K562 (cell line): ENCODE measurements around the gene SLC49A3. TPM values are rescaled to one million over a fixed set of nuclear protein-coding genes. Genes with fewer than 3 reads are reported as not detected.

Source experiments
- ATAC-seq: fragments of 200-7000 bp; cut with Tn5 transposase; 3 replicates; pipeline ENCODE4 v1.9.1; 2020; ENCODE audit warnings: moderate library complexity
- BruUV-seq: library from RNA; stranded (reverse); fragments of 400-500 nt; replicated peaks from 2 replicates; lab custom pipeline; 2021; lab: Mats Ljungman, UMichigan
- CTCF ChIA-PET: fragments of 300-600 bp; formaldehyde crosslinking; extraction: SDS; loops from one replicate; lab custom pipeline; 2021; ENCODE audit warnings: low intra/inter-chr PET ratio; lab: Yijun Ruan, JAX
- POLR2A ChIA-PET: fragments of 300-600, 350-650 bp; sonication (Branson Sonifier 250); formaldehyde crosslinking; extraction: SDS; loops from one replicate; lab custom pipeline; 2021; ENCODE audit warnings: antibody characterized with exemption, inconsistent platforms; lab: Yijun Ruan, JAX
- DNase-seq, 4 experiments: peaks; one replicate each; pipeline versions ENCODE4 v3.0.0 to v3.0.0-alpha.2; 2011 to 2018; ENCODE audit warnings: low spot score in 3 of 4, mixed read lengths in 3 of 4; ENCODE audit errors: extremely low read depth in 1 of 4
- FAIRE-seq: peaks from 2 replicates; lab custom pipeline; 2011; peaks lifted over from hg19 to GRCh38; lab: Jason Lieb, UNC
- H2AFZ ChIP-seq: 2 replicates; pipeline ENCODE4 v1.6.0; 2011; ENCODE audit warnings: low read depth, low read length, control low read depth, inconsistent platforms
- H3K27ac ChIP-seq: fragments of 200-600 bp; 3 replicates; pipeline ENCODE4 v1.8.0; 2011; ENCODE audit warnings: low read depth, mild to moderate bottlenecking, control low read depth, inconsistent platforms, low read length, moderate library complexity, mixed read lengths; ENCODE audit errors: extremely low read depth
- H3K27me3 ChIP-seq, 2 experiments: fragments of 300-600 bp in 1 of 2; 2 replicates in 1 of 2; 3 replicates in 1 of 2; pipeline versions ENCODE4 v1.6.0 to v1.8.0; 2011; ENCODE audit warnings: inconsistent platforms in 2 of 2, low read length in 2 of 2, mild to moderate bottlenecking in 1 of 2, mixed read lengths in 1 of 2, moderate library complexity in 1 of 2; ENCODE audit not compliant: control insufficient read depth in 2 of 2, insufficient read depth in 2 of 2
- H3K36me3 ChIP-seq: fragments of 300-600 bp; 3 replicates; pipeline ENCODE4 v1.8.0; 2011; ENCODE audit warnings: mild to moderate bottlenecking, low read length, inconsistent platforms; ENCODE audit not compliant: control insufficient read depth, insufficient read depth
- H3K4me1 ChIP-seq, 2 experiments: fragments of 200-600 bp in 1 of 2; replicated peaks in 1 of 2; 2 replicates in 1 of 2; 3 replicates in 1 of 2; pipeline versions ENCODE4 v1.5.1 to v1.8.0; 2011; ENCODE audit warnings: inconsistent platforms in 2 of 2, low read length in 2 of 2, mild to moderate bottlenecking in 1 of 2, mixed read lengths in 1 of 2, moderate library complexity in 1 of 2; ENCODE audit not compliant: control insufficient read depth in 2 of 2, insufficient read depth in 2 of 2
- H3K4me2 ChIP-seq: 2 replicates; pipeline ENCODE4 v1.6.1; 2011; ENCODE audit warnings: low read length, control low read depth, inconsistent platforms, mixed read lengths; ENCODE audit not compliant: insufficient read depth
- H3K4me3 ChIP-seq: fragments of 200-600 bp; sonication (generic), shearing (Covaris generic); 2 replicates; pipeline ENCODE4 v1.5.1; 2016; ENCODE audit warnings: control low read depth, inconsistent platforms
- H3K79me2 ChIP-seq: fragments of 200-600 bp; 3 replicates; pipeline ENCODE4 v1.8.0; 2011; ENCODE audit warnings: low read length, inconsistent platforms; ENCODE audit not compliant: control insufficient read depth, insufficient read depth
- H3K9ac ChIP-seq, 2 experiments: 2 replicates each; pipeline versions ENCODE4 v1.6.0 to v1.6.1; 2011; ENCODE audit warnings: low read depth in 2 of 2, low read length in 2 of 2, control low read depth in 1 of 2, inconsistent platforms in 1 of 2, mild to moderate bottlenecking in 1 of 2, mixed read lengths in 1 of 2; ENCODE audit not compliant: insufficient read depth in 1 of 2
- H3K9me1 ChIP-seq: one replicate; pipeline ENCODE4 v1.6.0; 2011; ENCODE audit warnings: inconsistent platforms, mild to moderate bottlenecking, low read length, moderate library complexity; ENCODE audit not compliant: control insufficient read depth, insufficient read depth
- H3K9me3 ChIP-seq: replicated peaks from 2 replicates; pipeline ENCODE4 v1.5.1; 2011; ENCODE audit warnings: low read depth, low read length, inconsistent platforms; ENCODE audit not compliant: control insufficient read depth, insufficient read depth
- H4K20me1 ChIP-seq: replicated peaks from 2 replicates; pipeline ENCODE4 v1.6.1; 2011; ENCODE audit warnings: low read length, inconsistent platforms, mixed read lengths; ENCODE audit not compliant: control insufficient read depth, insufficient read depth
- CGGBP1 ChIP-seq: fragments of 250-450 bp; sonication (Bioruptor Pico); IDR thresholded peaks from 2 replicates; pipeline ENCODE4 v1.9.0; 2021; ENCODE audit warnings: mild to moderate bottlenecking
- DDX20 ChIP-seq: fragments of 450-650 bp; IDR thresholded peaks from 2 replicates; pipeline ENCODE4 v1.6.1; 2016; ENCODE audit warnings: missing genetic modification characterization, low read depth, mild to moderate bottlenecking, missing compliant biosample characterization, moderate library complexity
- DNMT1 ChIP-seq: fragments of 450-650 bp; IDR thresholded peaks from 2 replicates; pipeline ENCODE4 v1.6.1; 2016; ENCODE audit warnings: antibody characterized with exemption, mild to moderate bottlenecking
- DPF2 ChIP-seq: fragments of 450-650 bp; IDR thresholded peaks from 2 replicates; pipeline ENCODE4 v1.6.1; 2016
- ESRRA ChIP-seq: fragments of 450-650 bp; IDR thresholded peaks from 2 replicates; pipeline ENCODE4 v1.6.1; 2014; ENCODE audit warnings: low read depth, mild to moderate bottlenecking, moderate library complexity, borderline replicate concordance
- ETS1 ChIP-seq: conservative IDR thresholded peaks from 2 replicates; pipeline ENCODE4 v1.6.1; 2011; ENCODE audit warnings: low read depth, mild to moderate bottlenecking, low read length; ENCODE audit not compliant: control insufficient read depth
- GTF2F1 ChIP-seq: IDR thresholded peaks from 2 replicates; pipeline ENCODE4 v1.6.1; 2011; ENCODE audit warnings: low read depth, low read length, improper control_type of control experiment
- HMBOX1 ChIP-seq: sonication (generic); IDR thresholded peaks from 2 replicates; pipeline ENCODE4 v1.6.1; 2016
- HNRNPK ChIP-seq: fragments of 200-400 bp; formaldehyde crosslinking; IDR thresholded peaks from one replicate; pipeline ENCODE4 v1.6.1; 2018; ENCODE audit warnings: mild to moderate bottlenecking, low read depth, low read length; ENCODE audit not compliant: poor library complexity, severe bottlenecking
- KAT8 ChIP-seq: fragments of 450-650 bp; IDR thresholded peaks from 2 replicates; pipeline ENCODE4 v1.6.1; 2016; ENCODE audit warnings: low read depth, mild to moderate bottlenecking
- NFE2 ChIP-seq: IDR thresholded peaks from 2 replicates; pipeline ENCODE4 v1.6.1; 2014; ENCODE audit warnings: antibody characterized with exemption, low read depth
- PML ChIP-seq: IDR thresholded peaks from 2 replicates; pipeline ENCODE4 v1.6.1; 2012; ENCODE audit warnings: low read length, inconsistent platforms
- PRDM10 ChIP-seq: fragments of 450-650 bp; IDR thresholded peaks from 2 replicates; pipeline ENCODE4 v1.6.1; 2018; ENCODE audit not compliant: partially characterized antibody
- PTRF ChIP-seq: fragments of 450-650 bp; IDR thresholded peaks from 2 replicates; pipeline ENCODE4 v1.6.1; 2016; ENCODE audit warnings: mild to moderate bottlenecking, missing genetic modification characterization, missing compliant biosample characterization
- SREBF2 ChIP-seq: sonication (generic); formaldehyde crosslinking; IDR thresholded peaks from 2 replicates; pipeline ENCODE4 v1.4.0; 2020; ENCODE audit warnings: mild to moderate bottlenecking, missing genetic modification reagents
- SRSF9 ChIP-seq: fragments of 200-400 bp; formaldehyde crosslinking; IDR thresholded peaks from 2 replicates; pipeline ENCODE4 v1.6.1; 2017; ENCODE audit warnings: low read depth, low read length, borderline replicate concordance
- WGBS: fragments of 100-300 bp; shearing (Covaris generic); methylation state at CpG from one replicate; pipeline ENCODE4 v1.1.6; 2016; ENCODE audit warnings: low coverage, mixed read lengths; ENCODE audit not compliant: insufficient coverage; ENCODE audit errors: missing lambda C conversion rate; 5-methylcytosine and 5-hydroxymethylcytosine counted together
- in situ Hi-C: fragments of 300-500 bp; cut with MboI; formaldehyde crosslinking; loops from 4 replicates; pipeline ENCODE4 v1.15.0; 2018; ENCODE audit warnings: inconsistent platforms, mixed read lengths
- intact Hi-C: fragments of 100-400 bp; cut with micrococcal nuclease; formaldehyde crosslinking; loops from 2 replicates; pipeline ENCODE4 v1.14.2; 2022
- polyA plus RNA-seq, 8 experiments: library from polyadenylated mRNA; depleted of rRNA in 4 of 8; stranded (reverse) in 5 of 8; unstranded in 3 of 8; fragments of >200 nt; fragmentation: Nextera tagmentation in 2 of 8; fragmentation: Illumina TruSeq in 1 of 8; extraction: Ambion mirVana in 2 of 8; extraction: Trizol in 1 of 8; gene quantifications; 2 replicates each; pipeline versions ENCODE4 v1.2.1 to v1.2.3, GENCODE V29; 2011 to 2014; ENCODE audit warnings: inconsistent platforms in 1 of 8, missing spikeins in 1 of 8
- total RNA-seq, 7 experiments: library from RNA; depleted of rRNA in 6 of 7; stranded (reverse); fragments of >200 nt in 6 of 7; fragmentation: Illumina TruSeq in 2 of 7; extraction: Trizol in 2 of 7; gene quantifications; 2 replicates each; pipeline versions ENCODE4 v1.2.1 to v1.2.3, GENCODE V29; 2011 to 2021; ENCODE audit warnings: low replicate concordance in 1 of 7

Gene SLC49A3
- total and polyA plus RNA-seq, 9 of the 15 experiments (the other 6 are each of a cell fraction or from before 2014, with no cell fraction given): 0.24 to 0.41 TPM; not detected in 7

- ChIA-PET POLR2A (no interaction called here), CTCF (no interaction called here)
- Histone ChIP-seq H3K27ac (no peak overlapping the region), H3K4me2 (no peak overlapping the region), H3K36me3 (no peaks in the 10 kb centered on the region), H2AFZ (no peak overlapping the region), H3K9ac (no peak overlapping the region), H4K20me1 (no peaks in the 10 kb centered on the region), H3K4me3 (no peak overlapping the region), H3K79me2 (no peaks in the 10 kb centered on the region), H3K27me3 (peaks cover 40 to 86% of the 10 kb centered on the region in 2 experiments; a peak in 4 of 5 replicates), H3K9me3 (no peaks in the 10 kb centered on the region), H3K4me1 (peaks cover 0 to 64% of the 10 kb centered on the region in 2 experiments; a peak in 2 of 5 replicates), H3K9me1 (no peaks in the 10 kb centered on the region)
- intact Hi-C loops: no loop called here
- FAIRE-seq (no peak), ATAC-seq (no peak), DNase-seq (no peak)
- in situ Hi-C loops: no loop called here
- TF ChIP-seq PML (no peak), SREBF2 (no peak), GTF2F1 (no peak), CGGBP1 (no peak), PRDM10 (no peak), KAT8 (no peak), SRSF9 (no peak), DDX20 (tag) (no peak), DPF2 (no peak), DNMT1 (no peak), ESRRA (no peak), PTRF (tag) (no peak), ETS1 (no peak), NFE2 (no peak), HMBOX1 (no peak), HNRNPK (no peak)
- no TSS peak for BruUV-seq
- 13% methylated on average over 15 of the region's 18 CpGs for WGBS
Observed at GRCh38 chr4:650461-650860, 38.5 kb downstream of the SLC49A3 start.
